H1 (cell line): Measurements from ENCODE around the gene CBLN3. TPM values are rescaled to one million over a fixed set of nuclear protein-coding genes. Genes with fewer than 3 reads are reported as not detected.

Experiments
- CBX5 ChIP-seq: fragments of 300-800, 300-1000 bp; sonication (generic); IDR thresholded peaks from 2 replicates; pipeline ENCODE4 v1.7.1; 2016; ENCODE audit warnings: antibody characterized with exemption, low read length, low read depth
- SP2 ChIP-seq: IDR thresholded peaks from 2 replicates; pipeline ENCODE4 v1.6.1; 2012; ENCODE audit warnings: mild to moderate bottlenecking, low read length, inconsistent platforms
- polyA plus RNA-seq, 7 experiments: library from polyadenylated mRNA; depleted of rRNA in 3 of 7; stranded (reverse) in 5 of 7; unstranded in 2 of 7; fragments of >200 nt in 5 of 7; fragments of 200-250 nt in 2 of 7; gene quantifications; 1 replicate in 5 of 7; 2 replicates in 1 of 7; 4 replicates in 1 of 7; pipeline versions ENCODE4 v1.2.1 to v1.2.3, GENCODE V29; 2011 to 2013; ENCODE audit warnings: missing spikeins in 2 of 7, mixed read lengths in 2 of 7
- total RNA-seq: library from RNA; stranded (reverse); fragmentation: NEBNext Ultra II Directional; extraction: Animal tissue kit (Norgen Biotek cat#: 25700); gene quantifications from 2 replicates; pipeline ENCODE4 v1.2.1, GENCODE V29; 2021

The CBLN3 gene
- total and polyA plus RNA-seq, 2 of the 8 experiments (the other 6 are each of a cell fraction or from before 2014, with no cell fraction given), result 0.54 to 1.00 TPM

GRCh38 chr14:24441485-24441884 lies 12.0 kb upstream of the CBLN3 start (continued):
- TF ChIP-seq SP2 (no peak), CBX5 (no peak)
